Mucosa of rectum (tissue), 2 donors: ENCODE results near the gene SGMS1.
"Not testable (repeated sequence)": the region's sequence is repeated elsewhere in the genome, so short reads cannot be mapped to it uniquely, and the experiment has no call there.

Experiments used
- H3K27ac ChIP-seq, 2 donors: one replicate each; pipeline ENCODE4 v1.7.0; 2013; ENCODE audit warnings: inconsistent platforms in 2 of 2, low read depth in 2 of 2, low read length in 2 of 2
- H3K27me3 ChIP-seq, 2 donors: one replicate each; pipeline ENCODE4 v1.7.0; 2013; ENCODE audit warnings: low read length in 2 of 2; ENCODE audit not compliant: control insufficient read depth in 2 of 2, insufficient read depth in 2 of 2
- H3K36me3 ChIP-seq, 2 donors: one replicate each; pipeline ENCODE4 v1.7.0; 2013; ENCODE audit warnings: low read length in 2 of 2; ENCODE audit not compliant: control insufficient read depth in 2 of 2, insufficient read depth in 2 of 2
- H3K4me1 ChIP-seq, 2 donors: one replicate each; pipeline ENCODE4 v1.7.0; 2013; ENCODE audit warnings: low read length in 2 of 2, mild to moderate bottlenecking in 1 of 2; ENCODE audit not compliant: control insufficient read depth in 2 of 2, insufficient read depth in 2 of 2
- H3K4me3 ChIP-seq, 2 donors: one replicate each; pipeline ENCODE4 v1.7.0; 2013; ENCODE audit warnings: low read length in 2 of 2
- H3K9ac ChIP-seq, 2 donors: one replicate each; pipeline ENCODE4 v1.7.0; 2013; ENCODE audit warnings: low read length in 2 of 2, low read depth in 1 of 2, mild to moderate bottlenecking in 1 of 2
- H3K9me3 ChIP-seq, 2 donors: one replicate each; pipeline ENCODE4 v1.7.0; 2013; ENCODE audit warnings: low read length in 2 of 2; ENCODE audit not compliant: control insufficient read depth in 2 of 2
- donor health status: healthy.
- donor health status: Normal muscosa, but diverticular disease.

SGMS1 gene

DNA sequence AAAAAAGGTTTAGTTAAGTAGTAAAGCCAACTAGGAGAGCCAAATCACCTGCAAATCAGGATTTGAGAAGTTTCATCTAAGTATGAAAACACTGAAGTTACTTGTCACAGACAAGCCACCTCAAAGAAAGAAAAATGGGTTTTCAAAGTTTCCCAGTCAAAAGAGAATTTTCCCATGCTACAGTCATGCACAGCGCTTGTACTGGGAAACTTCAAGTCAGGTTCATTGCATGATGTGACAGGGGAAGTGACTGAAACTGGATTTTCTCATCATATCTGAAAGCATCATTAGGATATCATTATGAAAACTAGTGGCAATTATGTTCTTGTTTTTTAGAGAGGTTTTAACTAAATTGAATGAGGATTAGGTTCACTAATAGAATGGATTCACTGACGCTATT lies 167.0 kb downstream of the SGMS1 start:
- H3K27ac ChIP-seq, result no peak overlapping the region
- H3K36me3 ChIP-seq, result peaks cover 0 to 3% of the 10 kb centered on the region in 2 donors
- no peak overlapping the region for H3K4me3 ChIP-seq
- H3K9ac ChIP-seq, result no peak overlapping the region
- peaks cover 0 to 6% of the 10 kb centered on the region in 2 donors for H3K4me1 ChIP-seq
- no peaks in the 10 kb centered on the region for H3K9me3 ChIP-seq
- H3K27me3 ChIP-seq, result no peaks in the 10 kb centered on the region

DNA sequence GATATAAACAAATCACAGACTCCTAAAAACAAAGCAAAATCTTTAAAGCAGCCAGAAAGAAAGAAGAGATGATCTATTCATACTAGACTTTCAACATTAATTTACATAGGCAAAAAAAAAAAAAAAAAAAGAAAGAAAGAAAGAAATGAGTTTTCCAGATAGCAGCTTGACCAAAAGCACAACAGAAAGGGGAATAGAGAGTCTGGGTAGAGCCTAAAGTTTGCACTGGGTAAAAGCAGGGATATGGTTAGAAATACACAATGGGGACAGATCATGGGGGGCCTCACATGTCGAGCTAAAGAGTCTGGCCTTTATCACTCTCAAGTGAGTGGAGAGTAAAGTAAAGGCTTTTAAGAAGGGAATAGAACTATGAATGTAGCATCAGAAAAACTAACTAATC lies 169.8 kb downstream of the SGMS1 start:
- H3K4me1 ChIP-seq, result no peaks in the 10 kb centered on the region
- no peak overlapping the region for H3K9ac ChIP-seq
- no peaks in the 10 kb centered on the region for H3K27me3 ChIP-seq
- H3K27ac ChIP-seq, result no peak overlapping the region
- H3K4me3 ChIP-seq, result no peak overlapping the region
- no peaks in the 10 kb centered on the region for H3K36me3 ChIP-seq
- no peaks in the 10 kb centered on the region for H3K9me3 ChIP-seq

DNA sequence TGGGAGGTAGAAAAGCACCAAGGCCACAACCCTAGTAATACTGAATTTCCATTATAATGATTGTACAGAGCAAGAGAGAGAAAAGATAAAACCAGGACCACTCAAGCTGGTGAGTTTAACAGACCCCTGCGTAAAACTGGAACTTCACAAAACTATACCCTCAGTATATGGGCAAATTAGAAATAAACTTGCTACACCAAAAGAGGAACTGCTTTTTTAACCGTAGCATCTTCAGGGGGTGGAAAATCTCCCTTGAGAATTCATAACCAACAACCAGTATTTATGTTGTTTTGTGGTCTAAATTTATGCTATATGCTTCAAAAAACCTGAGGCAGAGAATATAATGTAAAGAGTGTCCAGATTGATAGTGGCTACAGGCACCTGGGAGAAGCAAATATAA lies 171.2 kb downstream of the SGMS1 start:
- H3K4me1 ChIP-seq, result no peaks in the 10 kb centered on the region
- H3K4me3 ChIP-seq, result no peak overlapping the region
- no peaks in the 10 kb centered on the region for H3K36me3 ChIP-seq
- no peaks in the 10 kb centered on the region for H3K27me3 ChIP-seq
- H3K9ac ChIP-seq, result no peak overlapping the region
- no peaks in the 10 kb centered on the region for H3K9me3 ChIP-seq
- H3K27ac ChIP-seq, result no peak overlapping the region

DNA sequence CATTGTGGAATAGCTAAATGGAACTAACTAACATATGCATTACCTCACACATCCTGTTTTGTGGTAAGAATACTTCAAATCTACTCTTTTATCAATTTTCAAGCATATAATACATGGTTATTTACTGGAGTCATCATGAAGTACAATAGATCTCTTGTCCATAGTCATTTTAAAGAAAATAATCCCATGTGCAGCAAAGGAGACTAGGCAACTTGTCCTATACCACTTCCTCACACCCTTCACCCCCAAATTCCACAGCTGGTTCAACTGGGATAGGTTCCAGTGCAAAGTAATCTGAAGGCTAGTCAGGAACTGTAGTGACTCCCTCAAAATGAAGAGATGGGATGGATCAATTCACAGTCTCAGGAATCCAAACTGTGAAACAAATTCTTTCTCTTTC lies 176.1 kb downstream of the SGMS1 start:
- no peaks in the 10 kb centered on the region for H3K27me3 ChIP-seq
- no peak overlapping the region for H3K27ac ChIP-seq
- H3K36me3 ChIP-seq, result no peaks in the 10 kb centered on the region
- no peak overlapping the region for H3K4me3 ChIP-seq
- H3K4me1 ChIP-seq, result no peaks in the 10 kb centered on the region
- H3K9me3 ChIP-seq, result no peaks in the 10 kb centered on the region
- no peak overlapping the region for H3K9ac ChIP-seq

DNA sequence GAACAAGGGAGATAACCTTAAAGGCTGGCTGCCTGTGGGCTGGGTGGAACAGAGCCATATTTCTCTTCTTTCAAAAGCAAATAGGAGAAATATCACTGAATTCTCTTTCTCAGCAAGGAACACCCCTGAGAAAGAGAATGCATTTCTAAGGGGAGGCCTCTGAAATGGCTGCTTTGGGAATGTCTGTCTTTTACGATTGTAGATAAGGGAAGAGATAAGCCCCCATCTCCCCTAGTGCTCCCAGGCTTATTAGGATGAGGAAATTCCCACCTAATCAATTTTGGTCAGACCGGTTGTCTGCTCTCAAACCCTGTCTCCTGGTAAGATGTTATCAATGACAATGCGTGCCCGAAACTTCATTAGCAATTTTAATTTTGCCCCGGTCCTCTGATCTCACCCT lies 178.0 kb downstream of the SGMS1 start:
- H3K9ac ChIP-seq, result not testable (repeated sequence)

DNA sequence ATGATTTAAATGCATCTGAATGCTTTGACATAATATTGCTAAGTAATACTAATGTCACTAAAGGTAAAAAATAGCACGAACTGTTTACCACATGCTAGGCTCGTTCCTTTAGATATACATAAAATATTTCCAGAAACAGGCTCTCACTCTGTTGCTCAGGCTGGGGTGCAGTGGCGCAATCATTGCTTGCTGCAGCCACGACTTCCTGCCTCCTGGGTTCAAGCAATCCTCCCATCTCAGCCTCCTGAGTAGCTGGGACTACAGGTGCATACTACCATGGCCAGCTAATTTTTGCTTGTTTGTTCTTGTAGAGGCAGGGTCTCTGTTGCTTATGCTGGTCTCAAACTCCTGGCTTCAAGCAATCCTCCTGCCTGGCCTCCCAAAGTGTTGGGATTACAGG lies 183.3 kb downstream of the SGMS1 start:
- Histone ChIP-seq H3K27me3 (no peaks in the 10 kb centered on the region), H3K9me3 (no peaks in the 10 kb centered on the region), H3K9ac (no peak overlapping the region)

More for the DNA sequence above, 178.0 kb downstream of the SGMS1 start:
- not testable (repeated sequence) for H3K27me3 ChIP-seq, H3K9me3 ChIP-seq, H3K27ac ChIP-seq, H3K4me3 ChIP-seq, H3K4me1 ChIP-seq, H3K36me3 ChIP-seq

DNA sequence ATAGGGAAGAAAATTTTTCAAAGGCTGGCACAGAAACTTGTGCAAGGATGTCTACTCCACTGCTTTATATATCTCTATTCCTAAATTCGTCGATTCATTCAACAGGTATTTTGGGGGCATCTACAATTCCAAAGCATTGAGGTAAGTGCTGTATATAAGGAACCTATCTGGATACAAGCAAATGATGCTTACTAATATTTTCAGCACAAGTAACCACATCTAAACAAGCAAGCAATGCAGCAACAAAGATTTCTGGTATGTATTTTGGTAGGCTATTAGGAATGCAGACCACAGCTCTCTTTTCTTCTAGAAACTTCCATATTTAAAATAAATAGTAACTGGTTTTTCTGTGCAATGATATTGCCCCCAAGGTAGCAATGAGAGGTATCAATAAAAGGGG lies 183.9 kb downstream of the SGMS1 start:
- Histone ChIP-seq H3K4me1 (no peaks in the 10 kb centered on the region), H3K4me3 (no peak overlapping the region), H3K9ac (no peak overlapping the region), H3K27ac (no peak overlapping the region), H3K36me3 (no peaks in the 10 kb centered on the region), H3K27me3 (no peaks in the 10 kb centered on the region), H3K9me3 (no peaks in the 10 kb centered on the region)

More for the DNA sequence above, 183.3 kb downstream of the SGMS1 start:
- Histone ChIP-seq H3K27ac (no peak overlapping the region), H3K36me3 (no peaks in the 10 kb centered on the region), H3K4me1 (no peaks in the 10 kb centered on the region), H3K4me3 (no peak overlapping the region)

DNA sequence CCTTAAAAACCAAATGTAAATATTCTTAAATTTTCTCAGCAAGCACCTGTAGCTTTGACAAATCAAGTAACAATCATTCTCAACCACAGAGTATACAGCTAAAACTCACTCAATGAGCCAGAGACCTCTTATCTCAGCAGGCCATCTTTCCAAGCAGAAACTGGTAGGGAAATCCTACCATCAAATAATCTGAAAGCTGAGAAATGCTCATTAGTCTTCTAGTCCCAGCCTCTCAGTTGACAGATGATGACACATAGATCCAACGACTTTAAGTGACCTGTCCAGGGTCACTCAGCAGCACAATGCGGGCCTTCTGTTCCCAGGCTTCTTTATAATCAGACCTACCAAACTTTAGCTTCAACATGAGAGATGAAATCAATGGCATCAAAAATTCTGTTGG lies 184.6 kb downstream of the SGMS1 start:
- H3K27ac ChIP-seq, result no peak overlapping the region
- H3K9ac ChIP-seq, result no peak overlapping the region
- H3K9me3 ChIP-seq, result no peaks in the 10 kb centered on the region
- H3K36me3 ChIP-seq, result no peaks in the 10 kb centered on the region
- no peaks in the 10 kb centered on the region for H3K4me1 ChIP-seq
- no peak overlapping the region for H3K4me3 ChIP-seq
- no peaks in the 10 kb centered on the region for H3K27me3 ChIP-seq

DNA sequence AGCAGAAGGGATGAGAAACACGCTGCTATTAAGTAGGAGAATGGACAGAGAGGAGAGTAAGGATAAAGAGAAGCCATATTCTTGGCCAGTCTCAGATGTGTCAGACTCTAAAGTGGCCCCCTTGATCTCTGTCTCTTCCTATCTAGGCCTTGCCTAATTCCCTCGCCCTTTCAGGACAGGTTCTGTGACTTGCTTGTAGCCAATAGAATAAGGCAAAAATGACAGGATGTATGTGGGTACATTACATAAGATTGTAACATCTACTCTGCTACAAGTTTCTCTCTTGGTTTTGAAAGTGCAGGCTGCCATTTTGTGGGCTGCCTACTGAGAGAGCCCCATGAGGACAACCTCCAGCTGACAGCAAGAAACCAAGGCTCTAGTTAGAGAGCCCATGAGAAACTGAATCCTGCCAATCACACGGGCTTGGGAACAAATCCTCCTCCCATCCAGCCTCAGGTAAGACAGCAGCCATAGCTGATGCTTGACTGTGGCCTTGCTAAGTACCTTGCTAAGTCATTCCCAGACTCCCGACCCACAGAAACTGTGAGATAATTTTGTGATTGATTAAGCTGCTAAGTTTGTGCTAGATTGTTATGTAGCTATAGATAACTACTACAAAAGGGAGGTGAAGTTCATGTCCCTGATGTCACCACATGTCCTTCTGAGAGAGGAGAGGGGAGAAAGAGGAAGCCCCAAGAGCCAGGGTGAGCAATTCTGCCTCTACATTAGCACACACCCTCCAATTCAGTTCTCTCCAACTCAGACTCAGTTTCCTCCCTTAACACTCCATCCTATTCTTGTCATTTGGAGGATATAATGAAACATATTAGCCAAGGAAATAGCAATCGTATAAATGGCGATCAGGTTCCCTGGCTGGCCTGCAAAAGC lies 185.5 kb downstream of the SGMS1 start:
- Histone ChIP-seq H3K4me1 (no peaks in the 10 kb centered on the region), H3K36me3 (no peaks in the 10 kb centered on the region), H3K9me3 (no peaks in the 10 kb centered on the region), H3K27ac (no peak overlapping the region), H3K4me3 (no peak overlapping the region), H3K27me3 (no peaks in the 10 kb centered on the region), H3K9ac (no peak overlapping the region)

DNA sequence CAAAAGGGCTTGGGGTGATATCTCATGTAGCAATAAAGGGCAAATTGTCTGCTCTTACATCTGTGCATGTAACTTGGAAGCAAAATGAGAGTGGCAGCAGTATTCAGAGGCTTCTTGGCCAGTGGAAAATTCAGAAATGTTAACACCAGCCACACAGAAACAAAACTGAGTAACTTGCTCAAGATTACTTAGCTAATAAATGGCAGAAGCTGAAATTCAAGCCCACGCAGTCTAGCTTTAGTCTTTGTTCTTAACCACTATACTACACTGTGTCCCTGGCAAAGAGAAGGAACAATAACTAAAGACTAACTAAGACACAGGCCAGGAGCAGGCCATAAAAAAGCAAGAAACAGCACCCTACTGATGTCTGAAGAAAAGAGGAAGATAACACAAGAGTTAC lies 186.5 kb downstream of the SGMS1 start:
- H3K4me1 ChIP-seq, result no peaks in the 10 kb centered on the region
- no peak overlapping the region for H3K27ac ChIP-seq
- no peaks in the 10 kb centered on the region for H3K36me3 ChIP-seq
- H3K9ac ChIP-seq, result no peak overlapping the region
- H3K4me3 ChIP-seq, result no peak overlapping the region
- H3K27me3 ChIP-seq, result no peaks in the 10 kb centered on the region
- no peaks in the 10 kb centered on the region for H3K9me3 ChIP-seq
